ENCODE results near the gene SERINC5. TPM values are rescaled to one million over a fixed set of nuclear protein-coding genes. Genes with fewer than 3 reads are reported as not detected.

SERINC5 gene
- total RNA-seq, 2 donors from 2014 or later = 23.3 to 26.7 TPM

GRCh38 chr5:80150731-80151130 lies 105.1 kb downstream of the SERINC5 start:
- intact Hi-C loops (cut with DNase I) = no loop called here
- no peak overlapping the region for H3K27ac ChIP-seq
- no peaks in the 10 kb centered on the region for H3K27me3 ChIP-seq
- no peaks in the 10 kb centered on the region for H3K36me3 ChIP-seq (replicated peaks in 1 of 2; ENCODE audit: insufficient read depth in 1 of 2, low read depth in 2 of 2)
- peaks cover 6% of the 10 kb centered on the region for H3K4me1 ChIP-seq
- no peaks in the 10 kb centered on the region for H3K9me3 ChIP-seq
- ATAC-seq (no peak), DNase-seq (no peak)
- TF ChIP-seq CTCF (IDR thresholded peaks at IDR 0.05) = no peak
- TF ChIP-seq POLR2A (IDR thresholded peaks at IDR 0.05) = no peak
- 78 to 85% methylated on average over 11 of the region's 11 CpGs for WGBS, 2 donors
- no peak overlapping the region for H3K4me3 ChIP-seq

GRCh38 chr5:80149161-80149609 lies 106.7 kb downstream of the SERINC5 start:
- WGBS, 2 donors = 86 to 87% methylated on average over 3 of the region's 3 CpGs
- DNase-seq = no peak
- no peaks in the 10 kb centered on the region for H3K9me3 ChIP-seq
- TF ChIP-seq POLR2A (IDR thresholded peaks at IDR 0.05) = no peak
- no peak for TF ChIP-seq CTCF (IDR thresholded peaks at IDR 0.05)
- H3K27me3 ChIP-seq = no peaks in the 10 kb centered on the region
- peaks cover 6% of the 10 kb centered on the region for H3K4me1 ChIP-seq
- H3K36me3 ChIP-seq (replicated peaks in 1 of 2; ENCODE audit: insufficient read depth in 1 of 2, low read depth in 2 of 2) = no peaks in the 10 kb centered on the region
- no peak overlapping the region for H3K4me3 ChIP-seq
- intact Hi-C loops (cut with DNase I) = no loop called here
- H3K27ac ChIP-seq = no peak overlapping the region
- ATAC-seq = no peak

GRCh38 chr5:80147119-80147815 lies 108.6 kb downstream of the SERINC5 start:
- TF ChIP-seq CTCF (IDR thresholded peaks at IDR 0.05) = no peak
- TF ChIP-seq POLR2A (IDR thresholded peaks at IDR 0.05) = no peak
- intact Hi-C loops (cut with DNase I) = no loop called here
- Histone ChIP-seq H3K4me1 (no peaks in the 10 kb centered on the region), H3K9me3 (no peaks in the 10 kb centered on the region), H3K27ac (no peak overlapping the region), H3K36me3 (replicated peaks in 1 of 2; ENCODE audit: insufficient read depth in 1 of 2, low read depth in 2 of 2) (no peaks in the 10 kb centered on the region), H3K27me3 (no peaks in the 10 kb centered on the region), H3K4me3 (no peak overlapping the region)
- DNase-seq (no peak), ATAC-seq (no peak)
- 91 to 94% methylated on average over 9 of the region's 9 CpGs for WGBS, 2 donors

GRCh38 chr5:80146046-80146445 lies 109.8 kb downstream of the SERINC5 start:
- Histone ChIP-seq H3K4me3 (no peak overlapping the region), H3K27ac (peak overlapping the region in 1 of 4 donors; percentile 10), H3K27me3 (no peaks in the 10 kb centered on the region), H3K4me1 (no peaks in the 10 kb centered on the region), H3K9me3 (no peaks in the 10 kb centered on the region), H3K36me3 (replicated peaks in 1 of 2; ENCODE audit: insufficient read depth in 1 of 2, low read depth in 2 of 2) (no peaks in the 10 kb centered on the region)
- 87 to 91% methylated on average over 9 of the region's 9 CpGs for WGBS, 2 donors
- ATAC-seq (no peak), DNase-seq (peak in 1 of 4 donors; percentile 18)
- intact Hi-C loops (cut with DNase I) = no loop called here
- TF ChIP-seq CTCF (IDR thresholded peaks at IDR 0.05) = no peak
- no peak for TF ChIP-seq POLR2A (IDR thresholded peaks at IDR 0.05)

GRCh38 chr5:80143491-80143890 lies 112.4 kb downstream of the SERINC5 start:
- no peaks in the 10 kb centered on the region for H3K9me3 ChIP-seq
- no peaks in the 10 kb centered on the region for H3K4me1 ChIP-seq
- intact Hi-C loops (cut with DNase I) = no loop called here
- H3K4me3 ChIP-seq = no peak overlapping the region
- TF ChIP-seq POLR2A (IDR thresholded peaks at IDR 0.05) (no peak), CTCF (IDR thresholded peaks at IDR 0.05) (no peak)
- ATAC-seq (no peak), DNase-seq (no peak)
- H3K36me3 ChIP-seq (replicated peaks in 1 of 2; ENCODE audit: insufficient read depth in 1 of 2, low read depth in 2 of 2) = no peaks in the 10 kb centered on the region
- H3K27me3 ChIP-seq = no peaks in the 10 kb centered on the region
- H3K27ac ChIP-seq = no peak overlapping the region
- 95 to 96% methylated on average over 13 of the region's 13 CpGs for WGBS, 2 donors

All from body of pancreas (tissue), 4 donors.